Activated CD4-positive, alpha-beta T cell treated with anti-CD3 and anti-CD28 coated beads, Interleukin-2, amount 50 U/mL, for 4 hours (primary cell): ENCODE data around the gene SPSB2.

Source experiments
- DNase-seq, 2 experiments: peaks; one replicate each; pipeline ENCODE4 v3.0.0-alpha.2; 2020

Gene SPSB2

GRCh38 chr12:6849976-6850560, 23.0 kb downstream of the SPSB2 start:
- no peak for DNase-seq

GRCh38 chr12:6849427-6849826, 23.7 kb downstream of the SPSB2 start:
- DNase-seq, result no peak

- no peak for DNase-seq
Measured at GRCh38 chr12:6847676-6848075, 25.4 kb downstream of the SPSB2 start.

- no peak for DNase-seq
Measured at GRCh38 chr12:6846316-6846869, 26.7 kb downstream of the SPSB2 start.

- no peak for DNase-seq
Measured at GRCh38 chr12:6845395-6845794, 27.7 kb downstream of the SPSB2 start.

GRCh38 chr12:6843118-6843902, 29.8 kb downstream of the SPSB2 start:
- no peak for DNase-seq

- no peak for DNase-seq
Measured at GRCh38 chr12:6842075-6842474, 31.0 kb downstream of the SPSB2 start.

- no peak for DNase-seq
Measured at GRCh38 chr12:6840761-6841515, 32.2 kb downstream of the SPSB2 start, which contains the start of gene GNB3. Gene GNB3 (plus strand): TSS chr12:6840925. CDS start chr12:6841288, 363 bp downstream.

GRCh38 chr12:6840330-6840729, 32.8 kb downstream of the SPSB2 start:
- DNase-seq, result no peak

GRCh38 chr12:6839482-6840201, 33.5 kb downstream of the SPSB2 start:
- DNase-seq, result no peak

- DNase-seq, result no peak
Measured at GRCh38 chr12:6838854-6839253, 34.2 kb downstream of the SPSB2 start.

- no peak for DNase-seq
Measured at GRCh38 chr12:6837370-6838060, 35.6 kb downstream of the SPSB2 start.

GRCh38 chr12:6836851-6837250, 36.3 kb downstream of the SPSB2 start:
- DNase-seq, result no peak

- DNase-seq, result no peak
Measured at GRCh38 chr12:6834873-6835272, 38.2 kb downstream of the SPSB2 start.

GRCh38 chr12:6834254-6834653, 38.8 kb downstream of the SPSB2 start:
- no peak for DNase-seq

GRCh38 chr12:6833189-6833890, 39.8 kb downstream of the SPSB2 start:
- DNase-seq, result no peak

- no peak for DNase-seq
Measured at GRCh38 chr12:6832125-6832524, 41.0 kb downstream of the SPSB2 start.

- DNase-seq, result no peak
Measured at GRCh38 chr12:6831450-6831995, 41.6 kb downstream of the SPSB2 start.

- no peak for DNase-seq
Measured at GRCh38 chr12:6830999-6831398, 42.1 kb downstream of the SPSB2 start.

GRCh38 chr12:6830286-6830890, 42.7 kb downstream of the SPSB2 start:
- DNase-seq, result no peak
